Body of pancreas (tissue), 4 donors: ENCODE measurements around the gene PCIF1. TPM values are rescaled to one million over a fixed set of nuclear protein-coding genes. Genes with fewer than 3 reads are reported as not detected.
A peak's percentile ranks its signal among the peaks of the same experiment; 100 is the strongest.

Source experiments
- ATAC-seq: fragments of 150-250 bp; one replicate; pipeline ENCODE4 v1.9.1; 2016
- DNase-seq, 4 donors: peaks; one replicate each; pipeline ENCODE4 v3.0.0-alpha.2; 2019
- H3K27ac ChIP-seq, 4 donors: fragments of 200-600 bp; sonication (generic); 1 replicate in 3 of 4; 2 replicates in 1 of 4; pipeline versions ENCODE4 v1.5.1 to v1.6.1; 2016 to 2019; ENCODE audit warnings: mild to moderate bottlenecking in 1 of 4, mixed read lengths in 1 of 4, moderate library complexity in 1 of 4
- H3K27me3 ChIP-seq, 2 donors: fragments of 200-600 bp; sonication (generic); one replicate each; pipeline ENCODE4 v1.6.0; 2016; ENCODE audit warnings: mild to moderate bottlenecking in 1 of 2
- H3K36me3 ChIP-seq, 2 donors: fragments of 200-600 bp; sonication (generic); replicated peaks in 1 of 2; 2 replicates each; pipeline ENCODE4 v1.5.1; 2016; ENCODE audit warnings: low read depth in 2 of 2; ENCODE audit not compliant: insufficient read depth in 1 of 2
- H3K4me1 ChIP-seq: fragments of 200-600 bp; sonication (generic); one replicate; pipeline ENCODE4 v1.6.0; 2016
- H3K4me3 ChIP-seq, 2 donors: fragments of 200-600 bp; sonication (generic); 1 replicate in 1 of 2; 2 replicates in 1 of 2; pipeline ENCODE4 v1.5.1; 2016 to 2019
- H3K9me3 ChIP-seq, 3 donors: fragments of 200-600 bp; sonication (generic); 1 replicate in 2 of 3; 2 replicates in 1 of 3; pipeline ENCODE4 v1.5.1; 2016
- POLR2A ChIP-seq, 3 donors: fragments of 450-650 bp; IDR thresholded peaks; one replicate each; pipeline ENCODE4 v1.6.1; 2016; ENCODE audit warnings: antibody characterized with exemption in 3 of 3, mild to moderate bottlenecking in 2 of 3
- WGBS, 2 donors: methylation state at CpG; one replicate each; pipeline ENCODE4 v1.1.5; 2017; 5-methylcytosine and 5-hydroxymethylcytosine counted together
- intact Hi-C: fragments of 100-400 bp; cut with DNase I; formaldehyde crosslinking; loops from one replicate; pipeline ENCODE4 v1.15.1; 2023
- total RNA-seq, 2 donors: library from RNA; depleted of rRNA; stranded (reverse); fragments of >200 nt; gene quantifications; one replicate each; pipeline ENCODE4 v1.1.0, GENCODE V29; 2016
- TF ChIP-seq, protein P1 (sequence below), 7 experiments: fragments of 450-650 bp in 4 of 7; fragments of 200-600 bp in 3 of 7; sonication (generic) in 3 of 7; IDR thresholded peaks; one replicate each; pipeline ENCODE4 v1.5.1; 2016 to 2019; ENCODE audit warnings: antibody characterized with exemption in 7 of 7

Gene PCIF1
- total RNA-seq, 2 donors from 2014 or later, result 20.2 to 28.7 TPM

DNA sequence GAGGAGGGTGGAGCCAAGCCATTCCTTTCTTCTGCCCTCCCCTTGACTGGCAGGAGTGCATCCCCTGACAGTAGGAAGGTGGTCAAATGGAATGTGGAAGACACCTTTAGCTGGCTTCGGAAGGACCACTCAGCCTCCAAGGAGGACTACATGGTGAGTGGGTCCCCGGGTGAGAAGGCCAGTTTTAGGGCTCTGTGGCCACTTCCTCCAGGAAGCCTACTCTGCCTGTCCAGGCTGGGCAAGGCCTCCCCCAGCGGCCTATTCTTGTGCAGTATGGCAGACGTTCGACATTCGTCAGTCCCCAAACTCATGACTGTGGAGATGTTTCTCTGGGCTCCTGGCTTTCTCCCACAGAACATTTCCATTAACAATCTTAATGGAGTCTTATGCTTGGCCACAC lies 9.1 kb downstream of the PCIF1 start:
- H3K4me1 ChIP-seq, result peaks cover 34% of the 10 kb centered on the region
- ATAC-seq, result no peak
- TF ChIP-seq, protein P1, sequence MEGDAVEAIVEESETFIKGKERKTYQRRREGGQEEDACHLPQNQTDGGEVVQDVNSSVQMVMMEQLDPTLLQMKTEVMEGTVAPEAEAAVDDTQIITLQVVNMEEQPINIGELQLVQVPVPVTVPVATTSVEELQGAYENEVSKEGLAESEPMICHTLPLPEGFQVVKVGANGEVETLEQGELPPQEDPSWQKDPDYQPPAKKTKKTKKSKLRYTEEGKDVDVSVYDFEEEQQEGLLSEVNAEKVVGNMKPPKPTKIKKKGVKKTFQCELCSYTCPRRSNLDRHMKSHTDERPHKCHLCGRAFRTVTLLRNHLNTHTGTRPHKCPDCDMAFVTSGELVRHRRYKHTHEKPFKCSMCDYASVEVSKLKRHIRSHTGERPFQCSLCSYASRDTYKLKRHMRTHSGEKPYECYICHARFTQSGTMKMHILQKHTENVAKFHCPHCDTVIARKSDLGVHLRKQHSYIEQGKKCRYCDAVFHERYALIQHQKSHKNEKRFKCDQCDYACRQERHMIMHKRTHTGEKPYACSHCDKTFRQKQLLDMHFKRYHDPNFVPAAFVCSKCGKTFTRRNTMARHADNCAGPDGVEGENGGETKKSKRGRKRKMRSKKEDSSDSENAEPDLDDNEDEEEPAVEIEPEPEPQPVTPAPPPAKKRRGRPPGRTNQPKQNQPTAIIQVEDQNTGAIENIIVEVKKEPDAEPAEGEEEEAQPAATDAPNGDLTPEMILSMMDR (IDR thresholded peaks at IDR 0.05), result no peak
- TF ChIP-seq POLR2A (IDR thresholded peaks at IDR 0.05), result no peak
- H3K36me3 ChIP-seq, result peaks cover 0 to 41% of the 10 kb centered on the region in 2 donors
- 92 to 100% methylated on average over 4 to 6 of the region's 6 CpGs for WGBS, 2 donors
- peak overlapping the region; percentile 71 to 84 (median 80) for H3K27ac ChIP-seq
- no peak for DNase-seq
- intact Hi-C loops, result no loop called here
- H3K27me3 ChIP-seq, result no peaks in the 10 kb centered on the region
- H3K9me3 ChIP-seq, result no peaks in the 10 kb centered on the region
- H3K4me3 ChIP-seq, result no peak overlapping the region

DNA sequence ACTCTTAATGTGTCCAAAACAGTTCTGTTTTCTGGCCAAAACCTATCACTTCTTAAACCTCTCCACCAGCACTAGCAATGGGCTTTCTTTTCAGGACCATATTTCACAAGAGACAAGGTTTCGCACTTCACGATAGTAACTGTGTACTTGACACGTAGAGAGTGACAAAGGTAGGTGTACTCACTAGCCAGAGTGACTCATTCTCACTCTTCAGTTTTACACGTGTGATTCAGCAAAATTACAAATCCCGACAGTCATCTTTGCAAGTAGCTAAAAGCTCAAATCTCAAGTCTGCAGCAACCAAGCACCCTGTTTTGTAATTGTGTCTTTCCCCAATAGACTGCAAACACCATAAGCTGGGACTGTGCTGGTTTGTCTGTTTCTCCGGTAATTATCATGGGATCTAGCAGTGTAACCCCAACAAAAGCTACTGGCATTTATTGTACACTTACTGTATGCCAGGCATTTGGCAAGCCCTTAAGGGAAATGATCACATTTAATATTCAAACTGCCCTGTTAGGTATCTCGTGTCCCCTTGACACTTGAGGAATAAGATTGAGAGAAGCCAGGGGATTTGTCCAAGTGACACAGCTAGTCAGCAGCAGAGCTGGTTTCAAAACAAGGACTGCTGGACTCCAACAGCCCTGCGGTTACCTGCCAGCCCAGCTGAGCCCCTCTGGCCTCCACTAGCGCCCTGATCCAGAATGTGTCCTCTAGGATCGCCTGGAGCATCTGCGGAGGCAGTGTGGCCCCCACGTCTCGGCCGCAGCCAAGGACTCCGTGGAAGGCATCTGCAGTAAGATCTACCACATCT lies 9.9 kb downstream of the PCIF1 start:
- H3K27me3 ChIP-seq, result no peaks in the 10 kb centered on the region
- 54 to 60% methylated on average over 11 to 15 of the region's 15 CpGs for WGBS, 2 donors
- no peak overlapping the region for H3K4me3 ChIP-seq
- intact Hi-C loops, result no loop called here
- peaks cover 34% of the 10 kb centered on the region for H3K4me1 ChIP-seq
- peak overlapping the region; percentile 71 to 84 (median 80) for H3K27ac ChIP-seq
- H3K36me3 ChIP-seq, result peaks cover 0 to 35% of the 10 kb centered on the region in 2 donors
- TF ChIP-seq, protein P1 (IDR thresholded peaks at IDR 0.05), result no peak
- TF ChIP-seq POLR2A (IDR thresholded peaks at IDR 0.05), result no peak
- no peaks in the 10 kb centered on the region for H3K9me3 ChIP-seq
- ATAC-seq (no peak), DNase-seq (no peak)

DNA sequence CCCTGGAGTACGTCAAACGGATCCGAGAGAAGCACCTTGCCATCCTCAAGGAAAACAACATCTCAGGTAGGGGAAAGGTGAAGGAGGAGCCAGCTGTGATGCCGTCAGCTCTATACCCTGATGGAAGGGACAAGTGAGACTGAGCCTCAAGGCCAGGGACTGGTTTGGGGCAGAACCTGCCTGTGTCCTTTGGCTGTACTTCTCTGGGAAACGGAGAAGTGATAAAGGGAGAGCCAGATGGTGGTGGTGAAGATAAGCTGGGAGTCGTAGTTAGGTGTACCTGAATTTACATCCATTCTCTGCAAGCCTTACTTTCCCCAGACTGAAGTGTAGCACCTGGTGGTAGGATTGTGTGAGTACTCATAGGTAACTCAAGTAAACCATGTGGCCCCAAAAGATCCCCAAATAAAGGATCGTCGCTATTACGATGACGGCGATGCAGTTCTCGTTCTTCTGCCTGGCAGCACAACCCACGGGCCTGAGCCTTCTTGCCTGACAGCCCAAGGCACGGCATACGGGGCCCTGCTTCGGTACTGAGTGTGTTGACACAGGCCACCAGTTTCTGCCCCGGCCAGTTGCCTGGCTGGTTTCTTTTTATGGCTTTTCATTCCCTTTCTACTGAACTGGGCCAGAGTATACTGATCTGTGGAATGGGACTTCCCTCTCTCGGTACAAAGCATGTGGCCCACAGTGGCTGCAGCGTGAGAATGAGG lies 10.6 kb downstream of the PCIF1 start:
- Histone ChIP-seq H3K27ac (peak overlapping the region; percentile 71 to 84 (median 80)), H3K4me3 (no peak overlapping the region), H3K27me3 (no peaks in the 10 kb centered on the region), H3K4me1 (peaks cover 34% of the 10 kb centered on the region), H3K36me3 (peaks cover 5 to 29% of the 10 kb centered on the region in 2 donors), H3K9me3 (no peaks in the 10 kb centered on the region)
- intact Hi-C loops, result no loop called here
- 47% methylated on average over 17 to 19 of the region's 19 CpGs for WGBS, 2 donors
- TF ChIP-seq POLR2A (IDR thresholded peaks at IDR 0.05), result no peak
- TF ChIP-seq, protein P1 (IDR thresholded peaks at IDR 0.05), result peak in 5 of 7 experiments; percentile 8 to 57 (median 45)
- ATAC-seq (peak; percentile 41), DNase-seq (peak; percentile 53 to 81 (median 68))

DNA sequence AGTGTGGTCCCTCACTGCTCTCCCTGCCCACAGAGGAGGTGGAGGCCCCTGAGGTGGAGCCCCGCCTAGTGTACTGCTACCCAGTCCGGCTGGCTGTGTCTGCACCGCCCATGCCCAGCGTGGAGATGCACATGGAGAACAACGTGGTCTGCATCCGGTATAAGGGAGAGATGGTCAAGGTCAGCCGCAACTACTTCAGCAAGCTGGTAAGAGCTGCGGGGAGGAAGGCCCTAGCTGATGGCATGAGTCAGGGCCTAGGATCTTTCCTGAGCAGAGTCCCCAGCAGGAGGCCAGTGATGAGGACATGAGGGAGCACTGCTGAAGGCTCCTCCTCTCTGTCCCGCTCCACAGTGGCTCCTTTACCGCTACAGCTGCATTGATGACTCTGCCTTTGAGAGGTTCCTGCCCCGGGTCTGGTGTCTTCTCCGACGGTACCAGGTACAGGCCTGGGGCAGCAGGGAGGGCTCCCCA lies 11.2 kb downstream of the PCIF1 start:
- TF ChIP-seq, protein P1 (IDR thresholded peaks at IDR 0.05), result no peak
- TF ChIP-seq POLR2A (IDR thresholded peaks at IDR 0.05), result no peak
- Histone ChIP-seq H3K27me3 (no peaks in the 10 kb centered on the region), H3K36me3 (peaks cover 6 to 28% of the 10 kb centered on the region in 2 donors), H3K4me1 (peaks cover 34% of the 10 kb centered on the region), H3K27ac (peak overlapping the region; percentile 71 to 84 (median 80)), H3K9me3 (no peaks in the 10 kb centered on the region), H3K4me3 (no peak overlapping the region)
- DNase-seq, result peak in 3 of 4 donors; percentile 44 to 59 (median 55)
- intact Hi-C loops, result no loop called here
- 40 to 61% methylated on average over 1 to 13 of the region's 13 CpGs for WGBS, 2 donors
- peak; percentile 3 for ATAC-seq
